ENCODE results near the gene LANCL2. TPM values are rescaled to one million over a fixed set of nuclear protein-coding genes. Genes with fewer than 3 reads are reported as not detected.

The LANCL2 gene
- total and polyA plus RNA-seq, 2 experiments from 2014 or later: 7.3 to 10.7 TPM

DNA sequence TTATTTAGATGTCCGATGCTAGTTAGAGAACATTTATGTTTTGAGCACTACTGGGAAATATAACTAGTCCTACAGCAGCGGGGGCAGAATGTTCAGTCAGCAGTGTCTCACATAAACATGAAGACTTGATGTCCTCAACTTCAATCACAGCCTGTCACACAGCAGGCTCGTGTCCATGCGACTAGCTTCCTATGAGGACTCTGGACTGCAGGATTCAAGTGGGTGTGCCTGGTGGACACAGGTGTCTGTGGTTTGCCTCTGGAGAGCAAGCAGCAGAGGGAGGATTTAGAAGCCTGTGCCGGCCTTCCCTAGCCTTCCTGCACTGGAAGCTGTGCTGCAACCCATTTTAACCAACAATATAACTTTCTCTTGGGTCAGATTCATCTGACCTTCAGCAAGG, 30.0 kb upstream of the LANCL2 start:
- Mint-ChIP-seq H3K36me3 (ENCODE audit: low read depth) (no peaks in the 10 kb centered on the region), H3K27ac (no peak overlapping the region), H3K4me1 (peaks cover 12% of the 10 kb centered on the region), H3K4me3 (no peak overlapping the region), H3K27me3 (ENCODE audit: insufficient read depth, low read depth, poor library complexity) (peaks cover 8% of the 10 kb centered on the region), H3K9me3 (no peaks in the 10 kb centered on the region; the same call in 2 of the 3 replicates)
- no peak for TF ChIP-seq CTCF (conservative IDR thresholded peaks at IDR 0.05; ENCODE audit: low read depth in 2 of 2)
- TF ChIP-seq ZNF331 (CRISPR knock-in tag; IDR thresholded peaks at IDR 0.05; ENCODE audit: low read depth): no peak
- TF ChIP-seq, protein P1, sequence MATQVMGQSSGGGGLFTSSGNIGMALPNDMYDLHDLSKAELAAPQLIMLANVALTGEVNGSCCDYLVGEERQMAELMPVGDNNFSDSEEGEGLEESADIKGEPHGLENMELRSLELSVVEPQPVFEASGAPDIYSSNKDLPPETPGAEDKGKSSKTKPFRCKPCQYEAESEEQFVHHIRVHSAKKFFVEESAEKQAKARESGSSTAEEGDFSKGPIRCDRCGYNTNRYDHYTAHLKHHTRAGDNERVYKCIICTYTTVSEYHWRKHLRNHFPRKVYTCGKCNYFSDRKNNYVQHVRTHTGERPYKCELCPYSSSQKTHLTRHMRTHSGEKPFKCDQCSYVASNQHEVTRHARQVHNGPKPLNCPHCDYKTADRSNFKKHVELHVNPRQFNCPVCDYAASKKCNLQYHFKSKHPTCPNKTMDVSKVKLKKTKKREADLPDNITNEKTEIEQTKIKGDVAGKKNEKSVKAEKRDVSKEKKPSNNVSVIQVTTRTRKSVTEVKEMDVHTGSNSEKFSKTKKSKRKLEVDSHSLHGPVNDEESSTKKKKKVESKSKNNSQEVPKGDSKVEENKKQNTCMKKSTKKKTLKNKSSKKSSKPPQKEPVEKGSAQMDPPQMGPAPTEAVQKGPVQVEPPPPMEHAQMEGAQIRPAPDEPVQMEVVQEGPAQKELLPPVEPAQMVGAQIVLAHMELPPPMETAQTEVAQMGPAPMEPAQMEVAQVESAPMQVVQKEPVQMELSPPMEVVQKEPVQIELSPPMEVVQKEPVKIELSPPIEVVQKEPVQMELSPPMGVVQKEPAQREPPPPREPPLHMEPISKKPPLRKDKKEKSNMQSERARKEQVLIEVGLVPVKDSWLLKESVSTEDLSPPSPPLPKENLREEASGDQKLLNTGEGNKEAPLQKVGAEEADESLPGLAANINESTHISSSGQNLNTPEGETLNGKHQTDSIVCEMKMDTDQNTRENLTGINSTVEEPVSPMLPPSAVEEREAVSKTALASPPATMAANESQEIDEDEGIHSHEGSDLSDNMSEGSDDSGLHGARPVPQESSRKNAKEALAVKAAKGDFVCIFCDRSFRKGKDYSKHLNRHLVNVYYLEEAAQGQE (IDR thresholded peaks at IDR 0.05; ENCODE audit: unreplicated experiment): no peak
- no peak for TF ChIP-seq CREB1 (CRISPR knock-in tag; IDR thresholded peaks at IDR 0.05; ENCODE audit: low read depth)
- no peak for TF ChIP-seq ETS1 (IDR thresholded peaks at IDR 0.05)
- TF ChIP-seq NANOG (IDR thresholded peaks at IDR 0.05; ENCODE audit: borderline replicate concordance): no peak
- Histone ChIP-seq H3F3A (replicated peaks; ENCODE audit: low read depth) (no peaks in the 10 kb centered on the region), H3K4me1 (ENCODE audit: insufficient read depth) (peaks cover 4% of the 10 kb centered on the region), H3K27me3 (ENCODE audit: insufficient read depth) (no peaks in the 10 kb centered on the region), H3K27ac (ENCODE audit: low read depth) (no peak overlapping the region), H3K36me3 (ENCODE audit: insufficient read depth) (no peaks in the 10 kb centered on the region), H3K79me2 (replicated peaks; ENCODE audit: insufficient read depth) (no peaks in the 10 kb centered on the region), H2AFZ (no peak overlapping the region), H3K4me2 (no peak overlapping the region), H4K20me1 (replicated peaks; ENCODE audit: insufficient read depth) (no peaks in the 10 kb centered on the region), H3K4me3 (no peak overlapping the region), H3K9me2 (ENCODE audit: insufficient read depth) (peaks cover 4% of the 10 kb centered on the region)
- DNase-seq (ENCODE audit: low spot score) (no peak), ATAC-seq (no peak)

GRCh38 chr7:55335786-55336185, 29.4 kb upstream of the LANCL2 start:
- peaks cover 4% of the 10 kb centered on the region for H3K4me1 ChIP-seq (ENCODE audit: insufficient read depth)
- ATAC-seq (no peak), DNase-seq (ENCODE audit: low spot score) (no peak)
- Mint-ChIP-seq H3K4me3 (no peak overlapping the region), H3K4me1 (peaks cover 12% of the 10 kb centered on the region), H3K9me3 (no peaks in the 10 kb centered on the region; the same call in 2 of the 3 replicates), H3K36me3 (ENCODE audit: low read depth) (no peaks in the 10 kb centered on the region), H3K27me3 (ENCODE audit: insufficient read depth, low read depth, poor library complexity) (peaks cover 8% of the 10 kb centered on the region), H3K27ac (no peak overlapping the region)
- H3K79me2 ChIP-seq (replicated peaks; ENCODE audit: insufficient read depth): no peaks in the 10 kb centered on the region
- H3K4me2 ChIP-seq: no peak overlapping the region
- no peak overlapping the region for H2AFZ ChIP-seq
- no peaks in the 10 kb centered on the region for H3F3A ChIP-seq (replicated peaks; ENCODE audit: low read depth)
- H3K27ac ChIP-seq (ENCODE audit: low read depth): no peak overlapping the region
- no peaks in the 10 kb centered on the region for H4K20me1 ChIP-seq (replicated peaks; ENCODE audit: insufficient read depth)
- no peak overlapping the region for H3K4me3 ChIP-seq
- H3K36me3 ChIP-seq (ENCODE audit: insufficient read depth): no peaks in the 10 kb centered on the region
- H3K9me2 ChIP-seq (ENCODE audit: insufficient read depth): peaks cover 4% of the 10 kb centered on the region
- no peaks in the 10 kb centered on the region for H3K27me3 ChIP-seq (ENCODE audit: insufficient read depth)
- TF ChIP-seq ETS1 (IDR thresholded peaks at IDR 0.05) (no peak), JUNB (IDR thresholded peaks at IDR 0.05; ENCODE audit: unreplicated experiment) (no peak), ZNF462 (CRISPR knock-in tag; IDR thresholded peaks at IDR 0.05) (no peak)

Data from GM23338 (cell line).